Peyer's patch (tissue), 4 donors: ENCODE data around the gene ALG2.

Experiments used
- POLR2A ChIP-seq, 2 donors: fragments of 450-650 bp; IDR thresholded peaks; one replicate each; pipeline ENCODE4 v1.5.1; 2017; ENCODE audit warnings: antibody characterized with exemption in 2 of 2, mild to moderate bottlenecking in 2 of 2, moderate library complexity in 2 of 2
- TF ChIP-seq, protein P1 (sequence below), 6 experiments: fragments of 450-650 bp in 4 of 6; fragments of 200-600 bp in 2 of 6; sonication (generic) in 1 of 6; IDR thresholded peaks; one replicate each; pipeline ENCODE4 v1.5.1; 2017 to 2019; ENCODE audit warnings: antibody characterized with exemption in 6 of 6, mild to moderate bottlenecking in 3 of 6, moderate library complexity in 1 of 6

DNA sequence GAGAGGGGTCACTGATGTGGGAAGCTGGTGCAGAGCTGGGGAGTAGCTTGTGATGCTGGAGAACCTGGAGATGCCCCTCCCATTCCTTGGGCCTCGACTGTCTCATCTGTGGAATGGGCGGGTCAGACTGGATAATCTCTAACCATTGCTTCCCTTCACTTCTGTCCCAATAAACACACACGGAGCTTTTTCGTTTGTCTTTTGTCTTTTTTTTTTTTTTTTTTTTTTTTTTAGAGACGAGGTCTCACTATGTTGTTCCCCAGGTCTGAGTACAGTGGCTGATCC is 36.5 kb downstream of the ALG2 start:
- TF ChIP-seq, protein P1, sequence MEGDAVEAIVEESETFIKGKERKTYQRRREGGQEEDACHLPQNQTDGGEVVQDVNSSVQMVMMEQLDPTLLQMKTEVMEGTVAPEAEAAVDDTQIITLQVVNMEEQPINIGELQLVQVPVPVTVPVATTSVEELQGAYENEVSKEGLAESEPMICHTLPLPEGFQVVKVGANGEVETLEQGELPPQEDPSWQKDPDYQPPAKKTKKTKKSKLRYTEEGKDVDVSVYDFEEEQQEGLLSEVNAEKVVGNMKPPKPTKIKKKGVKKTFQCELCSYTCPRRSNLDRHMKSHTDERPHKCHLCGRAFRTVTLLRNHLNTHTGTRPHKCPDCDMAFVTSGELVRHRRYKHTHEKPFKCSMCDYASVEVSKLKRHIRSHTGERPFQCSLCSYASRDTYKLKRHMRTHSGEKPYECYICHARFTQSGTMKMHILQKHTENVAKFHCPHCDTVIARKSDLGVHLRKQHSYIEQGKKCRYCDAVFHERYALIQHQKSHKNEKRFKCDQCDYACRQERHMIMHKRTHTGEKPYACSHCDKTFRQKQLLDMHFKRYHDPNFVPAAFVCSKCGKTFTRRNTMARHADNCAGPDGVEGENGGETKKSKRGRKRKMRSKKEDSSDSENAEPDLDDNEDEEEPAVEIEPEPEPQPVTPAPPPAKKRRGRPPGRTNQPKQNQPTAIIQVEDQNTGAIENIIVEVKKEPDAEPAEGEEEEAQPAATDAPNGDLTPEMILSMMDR (IDR thresholded peaks at IDR 0.05) = no peak
- TF ChIP-seq POLR2A (IDR thresholded peaks at IDR 0.05) = no peak
